CD14-positive monocyte (primary cell): ENCODE results near the gene OR10P1. TPM values are rescaled to one million over a fixed set of nuclear protein-coding genes. Genes with fewer than 3 reads are reported as not detected.

Experiments used
- DNase-seq, 3 donors: peaks; one replicate each; pipeline ENCODE4 v3.0.0-alpha.2; 2011 to 2022
- H2AFZ ChIP-seq: 2 replicates; pipeline ENCODE4 v1.6.0; 2012; ENCODE audit warnings: mild to moderate bottlenecking, low read depth, low read length, inconsistent platforms; ENCODE audit not compliant: insufficient read depth, poor library complexity, severe bottlenecking
- H3K27ac ChIP-seq, 2 donors: 1 replicate in 1 of 2; 2 replicates in 1 of 2; pipeline ENCODE4 v1.5.1; 2012 to 2013; ENCODE audit warnings: low read length in 2 of 2, control low read depth in 1 of 2, inconsistent platforms in 1 of 2, low read depth in 1 of 2, mild to moderate bottlenecking in 1 of 2
- H3K27me3 ChIP-seq, 2 donors: one replicate each; pipeline versions ENCODE4 v1.6.0 to v1.6.1; 2011 to 2013; ENCODE audit warnings: low read length in 2 of 2; ENCODE audit not compliant: control insufficient read depth in 2 of 2, insufficient read depth in 2 of 2
- H3K36me3 ChIP-seq, 2 donors: replicated peaks in 1 of 2; 1 replicate in 1 of 2; 2 replicates in 1 of 2; pipeline versions ENCODE4 v1.5.1 to v1.6.1; 2012 to 2013; ENCODE audit warnings: low read length in 2 of 2, control low read depth in 1 of 2, inconsistent platforms in 1 of 2, mild to moderate bottlenecking in 1 of 2; ENCODE audit not compliant: insufficient read depth in 2 of 2, control insufficient read depth in 1 of 2
- H3K4me1 ChIP-seq, 2 donors: 1 replicate in 1 of 2; 2 replicates in 1 of 2; pipeline versions ENCODE4 v1.5.1 to v1.6.1; 2012 to 2013; ENCODE audit warnings: low read length in 2 of 2, control low read depth in 1 of 2, inconsistent platforms in 1 of 2, mild to moderate bottlenecking in 1 of 2, moderate library complexity in 1 of 2; ENCODE audit not compliant: insufficient read depth in 2 of 2, control insufficient read depth in 1 of 2
- H3K4me2 ChIP-seq: replicated peaks from 2 replicates; pipeline ENCODE3; 2012; ENCODE audit warnings: low read length, moderate library complexity, mild to moderate bottlenecking; ENCODE audit not compliant: poor library complexity, severe bottlenecking; ENCODE audit errors: extremely low read depth
- H3K4me3 ChIP-seq, 3 experiments: fragments of 200-600 bp in 1 of 3; sonication (generic) in 1 of 3; replicated peaks in 1 of 3; 1 replicate in 2 of 3; 2 replicates in 1 of 3; pipeline ENCODE4 v1.5.1; 2011 to 2013; ENCODE audit warnings: low read length in 3 of 3, mild to moderate bottlenecking in 3 of 3, control low read depth in 2 of 3, low read depth in 2 of 3, inconsistent platforms in 1 of 3, moderate library complexity in 1 of 3
- H3K79me2 ChIP-seq: 2 replicates; pipeline ENCODE4 v1.6.0; 2012; ENCODE audit warnings: mild to moderate bottlenecking, control low read depth, inconsistent platforms, low read length, moderate library complexity; ENCODE audit not compliant: insufficient read depth
- H3K9ac ChIP-seq: 2 replicates; pipeline ENCODE4 v1.6.0; 2017; ENCODE audit warnings: low read length, mild to moderate bottlenecking; ENCODE audit not compliant: insufficient read depth, poor library complexity, severe bottlenecking
- H3K9me3 ChIP-seq, 2 donors: replicated peaks in 1 of 2; 1 replicate in 1 of 2; 2 replicates in 1 of 2; pipeline versions ENCODE4 v1.5.1 to v1.6.1; 2012 to 2013; ENCODE audit warnings: low read length in 2 of 2, control low read depth in 1 of 2; ENCODE audit not compliant: control insufficient read depth in 1 of 2, insufficient read depth in 1 of 2
- H4K20me1 ChIP-seq: 2 replicates; pipeline ENCODE4 v1.6.0; 2012; ENCODE audit warnings: mild to moderate bottlenecking, low read length, control low read depth, moderate library complexity; ENCODE audit not compliant: insufficient read depth
- H3K27ac Mint-ChIP-seq, 7 donors: one replicate each; pipeline ENCODE4 v1.8.0; 2020; ENCODE audit warnings: mild to moderate bottlenecking in 7 of 7, mixed read lengths in 7 of 7, moderate library complexity in 6 of 7, inconsistent platforms in 2 of 7
- H3K27me3 Mint-ChIP-seq, 3 donors: one replicate each; pipeline ENCODE4 v1.8.0; 2021 to 2022; ENCODE audit warnings: low read depth in 3 of 3, mild to moderate bottlenecking in 3 of 3, mixed read lengths in 3 of 3, moderate library complexity in 3 of 3, inconsistent platforms in 1 of 3
- H3K36me3 Mint-ChIP-seq, 2 donors: one replicate each; pipeline ENCODE4 v1.8.0; 2020; ENCODE audit warnings: mixed read lengths in 2 of 2, inconsistent platforms in 1 of 2, mild to moderate bottlenecking in 1 of 2
- H3K4me1 Mint-ChIP-seq: one replicate; pipeline ENCODE4 v1.8.0; 2020; ENCODE audit warnings: mild to moderate bottlenecking, mixed read lengths
- H3K4me3 Mint-ChIP-seq, 2 donors: one replicate each; pipeline ENCODE4 v1.8.0; 2020; ENCODE audit warnings: mild to moderate bottlenecking in 2 of 2, mixed read lengths in 2 of 2, moderate library complexity in 1 of 2
- H3K9me3 Mint-ChIP-seq, 7 donors: one replicate each; pipeline ENCODE4 v1.8.0; 2020 to 2022; ENCODE audit warnings: mixed read lengths in 7 of 7, mild to moderate bottlenecking in 6 of 7, moderate library complexity in 6 of 7, inconsistent platforms in 2 of 7
- WGBS: methylation state at CpG from one replicate; pipeline ENCODE4 v1.1.5; 2013; ENCODE audit warnings: missing lambda C conversion rate; ENCODE audit not compliant: insufficient coverage; 5-methylcytosine and 5-hydroxymethylcytosine counted together
- intact Hi-C, 2 donors: fragments of 100-400 bp; cut with micrococcal nuclease; formaldehyde crosslinking; loops; one replicate each; pipeline versions ENCODE4 v1.15.0 to v1.15.1; 2023
- polyA plus RNA-seq, 3 donors: library from polyadenylated mRNA; depleted of rRNA in 1 of 3; unstranded in 2 of 3; stranded (reverse) in 1 of 3; fragments of 300-500 nt in 2 of 3; fragments of >200 nt in 1 of 3; fragmentation: Illumina TruSeq in 2 of 3; gene quantifications; 1 replicate in 2 of 3; 2 replicates in 1 of 3; pipeline ENCODE4 v1.2.3, GENCODE V29; 2012 to 2021
- TF ChIP-seq, protein P1 (sequence below): fragments of 200-600 bp; IDR thresholded peaks from one replicate; pipeline ENCODE4 v1.8.0; 2022; ENCODE audit warnings: antibody characterized with exemption, mild to moderate bottlenecking

The OR10P1 gene
- polyA plus RNA-seq, 3 donors = not detected

DNA sequence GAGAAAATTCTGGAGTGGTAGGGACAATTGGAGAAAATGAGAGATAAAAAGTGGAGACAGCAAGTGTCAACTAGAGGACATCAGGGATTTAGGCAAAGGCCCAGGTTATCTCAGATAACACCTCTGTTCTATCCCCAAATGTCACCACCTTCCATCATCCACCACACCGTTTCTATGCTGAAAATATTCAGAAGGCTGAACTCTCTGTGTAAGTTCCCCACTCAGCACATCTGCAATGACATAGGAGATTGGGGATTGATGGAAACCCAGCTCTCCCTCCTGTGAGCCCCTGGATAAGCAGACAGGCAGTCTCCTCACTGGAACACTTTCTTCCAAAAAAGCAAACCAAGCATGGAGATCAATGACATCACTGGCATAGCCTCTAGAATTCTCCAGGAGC is 5.6 kb upstream of the OR10P1 start:
- DNase-seq = no peak
- peaks cover 0 to 8% (median 7%) of the 10 kb centered on the region in 3 donors for H3K27me3 Mint-ChIP-seq
- H3K4me3 Mint-ChIP-seq = no peak overlapping the region
- Histone ChIP-seq H2AFZ (no peak overlapping the region), H3K4me2 (no peak overlapping the region), H3K36me3 (no peaks in the 10 kb centered on the region), H3K4me1 (peaks cover 29 to 39% of the 10 kb centered on the region in 2 donors), H3K9ac (no peak overlapping the region), H4K20me1 (no peaks in the 10 kb centered on the region), H3K9me3 (no peaks in the 10 kb centered on the region), H3K79me2 (no peaks in the 10 kb centered on the region), H3K27me3 (no peaks in the 10 kb centered on the region), H3K4me3 (no peak overlapping the region), H3K27ac (no peak overlapping the region)
- H3K27ac Mint-ChIP-seq = no peak overlapping the region
- intact Hi-C loops = no loop called here
- H3K4me1 Mint-ChIP-seq = peaks cover 46% of the 10 kb centered on the region
- peaks cover 0 to 3% of the 10 kb centered on the region in 2 donors for H3K36me3 Mint-ChIP-seq
- H3K9me3 Mint-ChIP-seq = peaks cover 3 to 9% (median 4%) of the 10 kb centered on the region in 7 donors
- TF ChIP-seq, protein P1, sequence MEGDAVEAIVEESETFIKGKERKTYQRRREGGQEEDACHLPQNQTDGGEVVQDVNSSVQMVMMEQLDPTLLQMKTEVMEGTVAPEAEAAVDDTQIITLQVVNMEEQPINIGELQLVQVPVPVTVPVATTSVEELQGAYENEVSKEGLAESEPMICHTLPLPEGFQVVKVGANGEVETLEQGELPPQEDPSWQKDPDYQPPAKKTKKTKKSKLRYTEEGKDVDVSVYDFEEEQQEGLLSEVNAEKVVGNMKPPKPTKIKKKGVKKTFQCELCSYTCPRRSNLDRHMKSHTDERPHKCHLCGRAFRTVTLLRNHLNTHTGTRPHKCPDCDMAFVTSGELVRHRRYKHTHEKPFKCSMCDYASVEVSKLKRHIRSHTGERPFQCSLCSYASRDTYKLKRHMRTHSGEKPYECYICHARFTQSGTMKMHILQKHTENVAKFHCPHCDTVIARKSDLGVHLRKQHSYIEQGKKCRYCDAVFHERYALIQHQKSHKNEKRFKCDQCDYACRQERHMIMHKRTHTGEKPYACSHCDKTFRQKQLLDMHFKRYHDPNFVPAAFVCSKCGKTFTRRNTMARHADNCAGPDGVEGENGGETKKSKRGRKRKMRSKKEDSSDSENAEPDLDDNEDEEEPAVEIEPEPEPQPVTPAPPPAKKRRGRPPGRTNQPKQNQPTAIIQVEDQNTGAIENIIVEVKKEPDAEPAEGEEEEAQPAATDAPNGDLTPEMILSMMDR = no peak
- no CpG with 5 or more reads among the region's 1 CpG for WGBS

DNA sequence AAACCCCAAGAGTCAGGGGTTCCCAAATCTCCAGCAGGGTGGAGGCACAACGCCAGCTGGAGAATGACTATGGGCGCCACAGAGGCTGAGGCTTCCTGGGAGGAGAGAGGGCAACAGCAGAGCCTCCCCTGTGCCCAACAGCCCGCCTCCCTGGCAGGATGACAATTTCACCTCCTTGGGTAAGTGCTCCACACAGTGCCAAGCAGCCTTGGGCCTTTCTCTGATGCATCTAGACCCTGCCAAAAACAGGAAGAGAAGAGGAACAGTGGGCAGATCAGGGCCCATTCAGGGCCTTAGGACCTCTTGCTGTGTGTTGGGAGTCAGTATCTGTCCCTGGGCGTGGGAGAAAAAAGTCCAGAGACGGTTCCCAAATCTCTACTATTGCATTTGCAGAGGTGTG is 5.0 kb upstream of the OR10P1 start:
- no peaks in the 10 kb centered on the region for H3K27me3 ChIP-seq
- WGBS = 75% methylated on average over 5 of the region's 5 CpGs

More for the DNA sequence above, 5.0 kb upstream of the OR10P1 start:
- Histone ChIP-seq H3K9ac (no peak overlapping the region), H3K36me3 (no peaks in the 10 kb centered on the region), H4K20me1 (no peaks in the 10 kb centered on the region), H3K9me3 (no peaks in the 10 kb centered on the region), H3K79me2 (no peaks in the 10 kb centered on the region), H3K27ac (no peak overlapping the region), H3K4me1 (peaks cover 34 to 42% of the 10 kb centered on the region in 2 donors), H3K4me3 (no peak overlapping the region), H2AFZ (no peak overlapping the region), H3K4me2 (no peak overlapping the region)
- TF ChIP-seq, protein P1 = no peak
- H3K4me3 Mint-ChIP-seq = no peak overlapping the region
- H3K27me3 Mint-ChIP-seq = peaks cover 0 to 8% (median 7%) of the 10 kb centered on the region in 3 donors
- H3K4me1 Mint-ChIP-seq = peaks cover 48% of the 10 kb centered on the region
- intact Hi-C loops = no loop called here
- peak in 1 of 3 donors; percentile 26 for DNase-seq
- peaks cover 0 to 3% of the 10 kb centered on the region in 2 donors for H3K36me3 Mint-ChIP-seq
- peak overlapping the region in 2 of 7 donors; percentile 12 to 71 for H3K27ac Mint-ChIP-seq
- peaks cover 3 to 9% (median 4%) of the 10 kb centered on the region in 7 donors for H3K9me3 Mint-ChIP-seq
